ENCODE measurements around the gene COL4A2.

DNA sequence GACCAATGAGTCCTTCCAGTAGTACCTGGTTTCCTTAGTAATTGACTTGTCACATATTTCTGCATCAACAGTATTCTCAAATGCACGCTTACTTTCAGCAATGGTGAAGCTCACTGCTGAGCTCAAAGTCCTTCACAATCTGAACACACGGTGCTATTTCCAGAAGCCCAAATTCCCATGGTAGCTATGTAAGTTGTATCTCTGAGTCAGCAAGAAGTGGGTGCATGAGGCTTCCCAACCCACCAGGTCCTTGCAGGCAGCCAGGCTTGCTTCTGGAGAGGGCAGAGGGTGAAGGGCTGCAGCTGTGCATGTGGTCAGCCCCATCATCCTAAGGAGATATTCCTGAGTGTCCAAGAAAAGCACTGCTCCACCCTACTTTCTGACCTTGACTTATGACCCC lies 25.7 kb downstream of the COL4A2 start:
- no peak for TF ChIP-seq GATA2 (IDR thresholded peaks at IDR 0.05; ENCODE audit: low read depth, low read length)
- no peak for TF ChIP-seq GATA3 (IDR thresholded peaks at IDR 0.05; ENCODE audit: low read depth, low read length)

All from SH-SY5Y (cell line).